MM.1S (cell line): ENCODE data around the gene SERINC4.
"Not testable (repeated sequence)": the region's sequence is repeated elsewhere in the genome, so short reads cannot be mapped to it uniquely, and the experiment has no call there.

Source experiments
- CTCF ChIP-seq: fragments of 300-600 bp; sonication (generic); IDR thresholded peaks from 2 replicates; pipeline ENCODE4 v1.5.1; 2016; ENCODE audit warnings: antibody characterized with exemption, low read length, mixed read lengths
- EZH2phosphoT487 ChIP-seq: fragments of 300-600 bp; sonication (generic); IDR thresholded peaks from 2 replicates; pipeline ENCODE4 v1.6.1; 2018; ENCODE audit warnings: antibody characterized with exemption, low read length

GRCh38 chr15:43825305-43825704 is 25.3 kb upstream of the SERINC4 start:
- TF ChIP-seq CTCF, EZH2phosphoT487: not testable (repeated sequence)
